Loucy (cell line): ENCODE measurements around the gene TOX3.

Experiments
- H2AFZ ChIP-seq: fragments of 200-600 bp; sonication (generic); 2 replicates; pipeline ENCODE4 v1.6.0; 2016; ENCODE audit warnings: antibody characterized with exemption, mild to moderate bottlenecking, low read length, moderate library complexity
- H3F3A ChIP-seq: fragments of 200-600 bp; 2 replicates; pipeline ENCODE4 v1.6.0; 2016; ENCODE audit warnings: antibody characterized with exemption, low read depth, mild to moderate bottlenecking
- H3K27me3 ChIP-seq: fragments of 200-600 bp; sonication (generic); 2 replicates; pipeline ENCODE4 v1.6.1; 2014; ENCODE audit warnings: low read length, mild to moderate bottlenecking; ENCODE audit not compliant: insufficient read depth, poor library complexity, severe bottlenecking
- H3K36me3 ChIP-seq: fragments of 200-600 bp; sonication (generic); 2 replicates; pipeline ENCODE4 v1.6.1; 2016; ENCODE audit warnings: low read length; ENCODE audit not compliant: insufficient read depth
- H3K4me1 ChIP-seq: fragments of 200-600 bp; sonication (generic); 2 replicates; pipeline ENCODE4 v1.5.1; 2014; ENCODE audit warnings: low read length, mild to moderate bottlenecking; ENCODE audit not compliant: insufficient read depth, poor library complexity, severe bottlenecking
- H3K4me2 ChIP-seq: fragments of 200-600 bp; sonication (generic); 2 replicates; pipeline ENCODE4 v1.6.0; 2014; ENCODE audit warnings: antibody characterized with exemption, low read length, low read depth, mild to moderate bottlenecking; ENCODE audit not compliant: poor library complexity, severe bottlenecking
- H3K4me3 ChIP-seq: fragments of 200-600 bp; sonication (generic); 2 replicates; pipeline ENCODE4 v1.5.1; 2014; ENCODE audit warnings: low read length, mild to moderate bottlenecking, mixed read lengths; ENCODE audit not compliant: poor library complexity, severe bottlenecking
- H3K79me2 ChIP-seq: fragments of 200-600 bp; sonication (generic); 2 replicates; pipeline ENCODE4 v1.6.1; 2014; ENCODE audit warnings: low read length; ENCODE audit not compliant: insufficient read depth
- H3K9ac ChIP-seq: fragments of 200-600 bp; sonication (generic); 2 replicates; pipeline ENCODE4 v1.6.0; 2014; ENCODE audit warnings: mild to moderate bottlenecking, low read depth, low read length, moderate library complexity; ENCODE audit not compliant: poor library complexity, severe bottlenecking
- H3K9me2 ChIP-seq: fragments of 200-600 bp; sonication (generic); replicated peaks from 2 replicates; pipeline ENCODE4 v1.6.1; 2016; ENCODE audit warnings: low read depth, low read length, mixed read lengths
- H3K9me3 ChIP-seq: fragments of 200-600 bp; sonication (generic); 2 replicates; pipeline ENCODE4 v1.6.1; 2014; ENCODE audit warnings: mild to moderate bottlenecking, antibody characterized with exemption, low read length, low read depth; ENCODE audit not compliant: insufficient read depth
- H4K20me1 ChIP-seq: fragments of 200-600 bp; sonication (generic); 2 replicates; pipeline ENCODE4 v1.6.0; 2014; ENCODE audit warnings: antibody characterized with exemption, low read length, mild to moderate bottlenecking; ENCODE audit not compliant: insufficient read depth, poor library complexity, severe bottlenecking
- EZH2phosphoT487 ChIP-seq: fragments of 200-600 bp; IDR thresholded peaks from 2 replicates; pipeline ENCODE4 v1.6.1; 2018; ENCODE audit warnings: antibody characterized with exemption, mild to moderate bottlenecking, moderate library complexity, borderline replicate concordance
- TF ChIP-seq, protein P1 (sequence below): fragments of 200-600 bp; sonication (generic); conservative IDR thresholded peaks from 2 replicates; pipeline ENCODE4 v1.5.1; 2014; ENCODE audit warnings: mild to moderate bottlenecking, antibody characterized with exemption, low read length

TOX3 gene

DNA sequence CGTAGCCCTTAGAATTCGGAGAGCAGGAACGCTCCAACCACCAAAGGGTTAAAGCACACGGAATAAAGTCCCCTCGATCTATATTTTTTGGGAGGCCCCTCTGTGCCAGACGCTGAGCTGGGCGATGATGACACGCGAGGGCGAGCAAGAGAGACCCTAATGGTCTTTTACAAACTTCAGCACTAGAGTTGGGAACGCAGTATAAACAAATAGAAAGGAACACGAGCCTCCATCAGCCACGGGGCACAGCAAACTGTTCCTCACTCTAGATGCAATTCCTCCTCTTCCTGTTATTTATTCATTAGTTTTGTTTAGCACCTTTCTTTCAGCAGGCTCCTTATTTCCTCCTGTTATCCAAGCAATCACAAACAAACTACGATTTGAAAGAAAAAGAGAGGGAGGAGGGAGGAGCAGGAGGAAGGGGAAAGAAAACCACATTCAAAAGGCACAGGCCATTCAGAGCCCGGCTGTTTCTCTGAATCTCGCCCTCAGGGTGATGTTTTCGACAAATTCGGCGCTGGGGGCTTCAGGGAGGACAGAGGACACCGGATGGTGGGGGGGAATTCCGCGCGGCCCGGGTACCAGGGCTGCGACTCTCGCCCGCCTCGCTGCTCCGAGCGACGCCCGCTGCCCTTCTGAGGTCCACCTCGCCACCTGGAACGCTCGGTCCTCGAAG is 1.6 kb downstream of the TOX3 start:
- H2AFZ ChIP-seq = no peak overlapping the region
- no peaks in the 10 kb centered on the region for H3F3A ChIP-seq
- no peak overlapping the region for H3K9ac ChIP-seq
- H3K4me1 ChIP-seq = no peaks in the 10 kb centered on the region
- no peak overlapping the region for H3K4me3 ChIP-seq
- no peak overlapping the region for H3K4me2 ChIP-seq
- no peaks in the 10 kb centered on the region; the same call in 1 of the 2 replicates for H3K9me3 ChIP-seq
- H4K20me1 ChIP-seq = no peaks in the 10 kb centered on the region
- TF ChIP-seq, protein P1, sequence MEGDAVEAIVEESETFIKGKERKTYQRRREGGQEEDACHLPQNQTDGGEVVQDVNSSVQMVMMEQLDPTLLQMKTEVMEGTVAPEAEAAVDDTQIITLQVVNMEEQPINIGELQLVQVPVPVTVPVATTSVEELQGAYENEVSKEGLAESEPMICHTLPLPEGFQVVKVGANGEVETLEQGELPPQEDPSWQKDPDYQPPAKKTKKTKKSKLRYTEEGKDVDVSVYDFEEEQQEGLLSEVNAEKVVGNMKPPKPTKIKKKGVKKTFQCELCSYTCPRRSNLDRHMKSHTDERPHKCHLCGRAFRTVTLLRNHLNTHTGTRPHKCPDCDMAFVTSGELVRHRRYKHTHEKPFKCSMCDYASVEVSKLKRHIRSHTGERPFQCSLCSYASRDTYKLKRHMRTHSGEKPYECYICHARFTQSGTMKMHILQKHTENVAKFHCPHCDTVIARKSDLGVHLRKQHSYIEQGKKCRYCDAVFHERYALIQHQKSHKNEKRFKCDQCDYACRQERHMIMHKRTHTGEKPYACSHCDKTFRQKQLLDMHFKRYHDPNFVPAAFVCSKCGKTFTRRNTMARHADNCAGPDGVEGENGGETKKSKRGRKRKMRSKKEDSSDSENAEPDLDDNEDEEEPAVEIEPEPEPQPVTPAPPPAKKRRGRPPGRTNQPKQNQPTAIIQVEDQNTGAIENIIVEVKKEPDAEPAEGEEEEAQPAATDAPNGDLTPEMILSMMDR = no peak
- no peak for TF ChIP-seq EZH2phosphoT487
- no peaks in the 10 kb centered on the region for H3K9me2 ChIP-seq
- no peaks in the 10 kb centered on the region for H3K79me2 ChIP-seq
- H3K36me3 ChIP-seq = no peaks in the 10 kb centered on the region
- no peaks in the 10 kb centered on the region for H3K27me3 ChIP-seq

DNA sequence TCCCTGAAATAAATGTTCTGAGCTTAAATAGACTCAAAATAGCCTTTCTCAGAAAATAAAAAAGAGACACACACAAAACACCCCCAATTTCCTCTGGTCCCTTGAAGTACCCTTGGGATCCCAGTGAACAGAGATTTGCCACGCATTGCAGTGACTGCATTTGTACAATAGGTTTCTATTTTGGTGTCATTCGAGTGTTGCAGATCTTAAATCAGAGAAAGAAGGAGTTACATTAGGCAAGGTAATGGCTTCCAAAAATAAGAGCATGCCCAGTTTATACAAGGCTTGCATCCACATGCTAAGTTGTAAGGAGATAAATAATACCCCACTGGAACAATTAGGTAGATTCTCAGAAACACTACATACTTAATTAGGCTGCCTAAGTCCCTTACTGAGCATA is 2.2 kb downstream of the TOX3 start:
- H2AFZ ChIP-seq = no peak overlapping the region
- no peaks in the 10 kb centered on the region for H3K9me2 ChIP-seq
- no peaks in the 10 kb centered on the region for H3K4me1 ChIP-seq
- no peak for TF ChIP-seq EZH2phosphoT487
- TF ChIP-seq, protein P1 = no peak
- no peaks in the 10 kb centered on the region for H3K27me3 ChIP-seq
- H3K9ac ChIP-seq = no peak overlapping the region
- no peaks in the 10 kb centered on the region for H3K79me2 ChIP-seq
- no peaks in the 10 kb centered on the region for H3F3A ChIP-seq
- H3K36me3 ChIP-seq = no peaks in the 10 kb centered on the region
- H4K20me1 ChIP-seq = no peaks in the 10 kb centered on the region
- no peak overlapping the region for H3K4me2 ChIP-seq
- no peaks in the 10 kb centered on the region; the same call in 1 of the 2 replicates for H3K9me3 ChIP-seq
- no peak overlapping the region for H3K4me3 ChIP-seq

DNA sequence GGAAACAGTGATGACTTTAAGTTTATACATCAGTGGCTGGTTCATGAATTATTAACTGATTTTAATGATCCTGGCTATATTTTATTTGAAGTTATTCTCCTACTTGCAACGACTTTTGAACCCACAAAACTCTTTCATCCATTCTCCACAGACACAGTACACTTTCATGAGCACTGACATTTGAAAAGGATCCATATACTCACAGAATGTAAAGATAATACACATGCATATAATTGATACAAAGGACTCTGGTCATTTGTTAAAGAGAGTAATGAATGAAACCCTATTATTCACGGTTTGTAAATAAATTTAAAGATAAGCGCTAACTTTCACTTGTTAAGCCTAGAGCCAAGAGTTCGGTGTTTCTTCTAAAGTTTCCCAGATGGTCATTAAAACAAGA is 3.3 kb downstream of the TOX3 start:
- Histone ChIP-seq H3K9me2 (no peaks in the 10 kb centered on the region), H3K36me3 (no peaks in the 10 kb centered on the region), H3K4me2 (no peak overlapping the region), H3K79me2 (no peaks in the 10 kb centered on the region), H4K20me1 (no peaks in the 10 kb centered on the region), H3K4me1 (no peaks in the 10 kb centered on the region), H3K9me3 (no peaks in the 10 kb centered on the region; the same call in 1 of the 2 replicates), H3F3A (no peaks in the 10 kb centered on the region), H2AFZ (no peak overlapping the region), H3K4me3 (no peak overlapping the region), H3K27me3 (no peaks in the 10 kb centered on the region), H3K9ac (no peak overlapping the region)
- TF ChIP-seq, protein P1 = no peak
- no peak for TF ChIP-seq EZH2phosphoT487
